HuH-7.5 (cell line): ENCODE data around the gene TMEM123.
"Not testable (repeated sequence)": the region's sequence is repeated elsewhere in the genome, so short reads cannot be mapped to it uniquely, and the experiment has no call there.

Experiments used
- DNase-seq: peaks from one replicate; pipeline ENCODE4 v3.0.0; 2011; ENCODE audit warnings: low spot score

Gene TMEM123

DNA sequence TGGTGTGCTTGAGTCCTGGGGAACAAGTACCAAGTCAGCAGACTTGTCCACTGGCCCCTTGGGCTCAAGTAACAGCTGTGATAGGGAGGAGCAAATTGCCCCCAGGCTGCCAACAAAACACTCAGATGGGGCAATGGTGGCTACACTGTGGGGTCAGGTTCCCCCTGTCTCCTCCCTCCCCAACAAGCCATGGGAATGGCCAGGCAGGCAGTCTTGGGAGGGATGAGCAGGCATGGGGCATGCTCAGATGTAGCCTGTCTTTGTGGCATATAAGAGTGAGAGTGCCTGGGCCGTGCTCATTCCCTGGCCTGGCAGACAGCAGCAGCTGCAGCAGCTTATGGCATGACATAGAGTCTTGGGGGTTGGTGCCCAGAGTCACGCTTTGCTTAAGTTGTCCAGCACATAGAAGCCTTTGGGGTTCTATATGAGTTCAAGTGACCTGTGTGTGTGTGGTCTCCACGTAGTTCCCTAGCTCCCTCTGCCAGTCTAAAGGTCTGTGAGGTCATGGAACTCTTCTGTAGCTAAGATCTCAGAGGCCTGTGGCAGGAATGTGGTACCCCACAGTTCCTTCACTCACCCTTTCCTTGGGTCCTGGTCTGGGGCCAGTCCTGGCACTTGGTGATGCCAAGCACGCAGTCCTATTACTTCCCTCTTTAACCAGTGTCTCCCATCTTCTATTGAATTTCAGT is 60.9 kb downstream of the TMEM123 start:
- no peak for DNase-seq

DNA sequence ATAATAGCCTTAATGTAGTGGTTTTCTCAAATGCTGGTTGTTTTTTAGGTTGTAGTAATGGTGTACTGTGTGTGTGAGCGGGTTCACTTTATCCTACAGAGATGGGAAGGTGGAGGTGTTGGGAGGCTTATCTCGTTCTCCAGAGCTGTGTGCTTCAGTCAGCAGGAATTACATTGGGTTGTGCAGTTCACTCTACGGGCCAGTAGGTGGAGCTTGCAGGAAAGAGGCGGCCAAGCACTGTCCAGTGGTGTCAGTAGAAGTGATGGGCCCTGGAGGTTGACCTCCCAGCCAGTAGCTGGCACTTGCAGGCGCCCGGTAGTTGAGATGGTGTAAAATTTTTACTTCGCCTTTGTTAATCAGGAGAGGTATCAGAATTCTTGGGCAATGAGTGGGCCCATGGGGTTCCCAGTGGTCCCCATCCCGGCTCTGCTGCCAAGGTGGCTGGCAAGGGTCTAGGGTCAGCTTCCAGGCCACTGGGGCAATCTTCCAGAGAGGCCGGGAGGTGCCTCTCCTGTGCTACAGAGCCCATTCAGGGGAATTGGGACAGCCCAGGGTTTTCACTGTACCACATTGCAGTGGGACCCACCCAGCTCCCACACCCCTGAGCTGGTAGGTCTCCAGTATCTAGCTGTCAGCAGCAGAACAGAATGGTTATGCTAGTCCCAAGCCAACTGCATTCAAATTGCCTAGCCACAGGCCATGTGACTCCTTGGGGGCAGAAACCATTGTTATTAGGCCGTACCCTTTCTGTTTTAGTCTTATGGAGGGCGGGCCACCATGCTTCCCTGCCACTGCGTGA is 61.7 kb downstream of the TMEM123 start:
- peak; percentile 19 for DNase-seq

DNA sequence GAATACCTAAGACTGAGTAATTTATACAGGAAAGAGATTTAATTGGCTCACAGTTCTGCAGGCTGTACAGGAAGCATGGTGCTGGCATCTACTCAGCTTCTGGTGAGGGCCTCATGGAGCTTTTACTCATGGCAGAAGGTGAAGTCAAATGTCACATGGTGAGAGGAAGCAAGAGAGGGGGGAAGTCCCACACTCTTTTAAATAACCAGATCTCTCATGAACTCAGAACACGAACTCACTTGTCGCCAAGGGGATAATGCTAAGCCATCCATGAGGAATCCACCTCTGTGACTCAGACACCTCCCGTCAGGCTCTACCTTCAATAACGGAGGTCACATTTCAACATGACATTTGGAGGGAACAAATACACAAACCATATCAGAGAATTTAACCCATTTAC is 63.3 kb downstream of the TMEM123 start:
- DNase-seq: no peak

DNA sequence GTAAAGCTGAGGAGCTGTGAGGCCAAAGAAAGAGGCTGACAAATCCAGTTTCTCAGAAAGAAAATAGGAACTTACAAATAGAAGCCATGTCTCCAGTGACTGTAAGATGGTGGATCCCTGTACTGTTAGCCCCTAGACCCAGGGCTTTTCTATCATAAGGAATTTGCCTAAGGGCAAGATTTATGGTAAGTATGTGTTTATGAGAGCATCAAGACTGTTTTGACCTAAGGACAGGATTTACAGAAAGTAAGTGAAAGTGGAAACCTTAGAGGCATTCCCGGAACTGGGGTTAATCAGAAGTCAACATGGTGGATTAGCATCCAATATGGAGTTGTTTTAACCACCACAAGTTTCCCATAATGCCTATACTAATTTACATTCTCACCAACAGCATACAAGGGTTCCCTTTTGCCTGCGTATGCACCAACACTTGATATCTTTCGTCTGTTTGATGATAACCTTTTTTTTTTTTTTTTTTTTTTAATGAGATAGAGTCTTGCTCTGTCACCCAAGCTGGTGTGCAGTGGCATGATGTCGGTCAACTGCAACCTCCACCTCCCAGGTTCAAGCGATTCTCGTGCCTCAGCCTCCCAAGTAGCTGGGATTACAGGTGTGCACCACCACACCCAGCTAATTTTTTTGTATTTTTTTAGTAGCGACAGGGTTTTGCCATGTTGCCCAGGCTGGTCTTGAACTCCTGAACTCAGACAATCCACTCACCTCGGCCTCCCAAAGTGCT is 65.4 kb downstream of the TMEM123 start:
- no peak for DNase-seq

DNA sequence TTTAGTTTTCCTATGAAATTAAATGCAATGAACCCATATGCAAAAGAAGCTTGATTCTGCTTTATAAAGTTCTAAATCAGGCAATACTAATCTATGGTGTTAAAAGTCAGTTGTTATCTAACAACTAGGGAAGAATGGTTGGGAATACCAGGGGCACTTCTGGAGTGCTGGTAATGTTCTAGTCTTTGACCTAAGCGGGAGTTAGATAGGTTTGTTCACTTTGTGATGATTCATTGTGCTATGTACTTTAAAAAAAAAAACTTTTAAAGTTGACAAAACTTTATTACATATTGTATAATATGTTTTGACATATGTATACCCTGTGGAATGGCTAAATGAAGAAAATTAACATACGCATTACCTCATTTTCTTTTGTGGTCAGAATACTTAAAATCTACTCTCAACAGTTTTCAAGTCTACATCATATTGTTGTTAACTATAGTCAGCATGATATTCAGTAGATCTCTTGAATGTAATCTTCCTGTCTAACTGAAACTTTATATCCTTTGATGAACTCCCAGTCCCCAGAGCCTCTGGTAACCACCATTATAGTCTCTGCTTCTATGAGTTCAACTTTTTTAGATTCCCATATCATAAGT is 66.3 kb downstream of the TMEM123 start:
- DNase-seq: no peak

DNA sequence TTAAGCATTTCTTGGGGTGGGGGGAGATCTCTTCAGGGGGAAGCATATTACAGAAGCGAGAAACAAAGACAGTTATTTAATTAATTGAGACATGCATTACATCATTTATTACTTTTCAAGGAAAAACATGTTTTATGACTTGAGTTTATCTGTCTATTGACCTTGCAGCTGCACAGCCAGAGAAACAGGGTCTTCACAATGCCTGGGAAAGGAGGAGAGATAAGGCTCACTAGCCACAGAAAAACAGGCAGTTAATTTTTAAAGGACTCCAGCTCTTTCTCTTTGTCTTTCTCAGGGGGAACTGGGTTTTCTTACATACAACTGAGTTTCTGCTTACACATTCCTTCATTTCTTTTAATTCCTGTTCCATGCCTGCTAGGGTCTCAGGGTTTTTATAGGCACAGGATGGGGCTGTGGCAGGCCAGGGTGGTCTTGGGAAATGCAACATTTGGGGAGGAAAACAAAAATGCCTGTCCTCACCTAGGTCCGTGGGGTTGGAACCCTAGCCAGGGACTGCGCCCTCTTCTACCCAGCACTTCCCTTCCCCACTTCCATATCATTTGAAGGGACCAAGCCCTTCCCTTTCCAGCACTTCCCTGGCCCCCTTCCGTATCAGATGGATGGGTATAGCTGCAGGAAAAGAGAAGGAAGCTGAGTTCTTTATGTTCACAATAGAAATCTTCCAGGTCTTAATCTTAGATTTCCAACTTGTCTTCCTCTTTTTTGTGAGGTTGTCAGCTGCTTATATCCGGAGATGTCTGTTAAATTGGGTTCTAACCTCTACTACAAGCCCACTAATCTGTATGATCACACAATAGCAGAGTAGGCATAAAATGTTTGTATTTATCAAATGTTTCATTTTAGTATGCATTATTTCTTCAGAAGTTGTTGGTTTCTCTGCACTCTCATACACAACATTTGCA is 67.2 kb downstream of the TMEM123 start:
- DNase-seq: no peak

DNA sequence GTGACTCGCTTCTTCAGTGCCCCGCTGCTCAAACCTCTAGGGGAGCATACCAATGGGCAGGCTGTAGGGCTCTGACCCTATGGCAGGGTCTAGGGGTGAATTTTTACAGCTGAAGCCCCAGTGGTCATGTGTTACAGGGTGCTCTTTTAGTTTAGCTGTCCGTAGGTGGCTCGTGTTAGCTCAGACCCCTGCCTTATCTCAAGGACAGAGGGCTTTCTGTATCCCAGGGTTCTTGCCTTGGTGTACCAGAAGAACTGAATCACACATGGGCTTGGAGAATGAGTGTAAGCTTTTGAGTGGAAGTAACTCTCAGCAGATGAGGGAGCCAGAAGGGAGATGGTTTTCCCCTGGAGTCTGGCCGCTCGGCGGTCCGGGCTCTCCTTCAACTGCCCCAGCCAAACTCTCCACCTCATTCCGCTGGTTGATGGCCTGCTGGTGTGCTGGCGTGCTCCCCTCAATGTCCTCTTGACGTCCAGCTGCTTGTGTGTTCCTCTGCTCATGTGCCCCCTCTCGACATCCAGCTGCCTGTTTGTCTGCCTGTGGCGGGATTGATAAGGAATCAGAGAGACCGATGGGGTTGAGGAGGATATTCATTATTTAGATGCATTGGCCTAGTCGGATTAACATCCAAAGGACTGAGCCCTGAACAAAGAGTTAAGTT is 68.0 kb downstream of the TMEM123 start:
- no peak for DNase-seq

DNA sequence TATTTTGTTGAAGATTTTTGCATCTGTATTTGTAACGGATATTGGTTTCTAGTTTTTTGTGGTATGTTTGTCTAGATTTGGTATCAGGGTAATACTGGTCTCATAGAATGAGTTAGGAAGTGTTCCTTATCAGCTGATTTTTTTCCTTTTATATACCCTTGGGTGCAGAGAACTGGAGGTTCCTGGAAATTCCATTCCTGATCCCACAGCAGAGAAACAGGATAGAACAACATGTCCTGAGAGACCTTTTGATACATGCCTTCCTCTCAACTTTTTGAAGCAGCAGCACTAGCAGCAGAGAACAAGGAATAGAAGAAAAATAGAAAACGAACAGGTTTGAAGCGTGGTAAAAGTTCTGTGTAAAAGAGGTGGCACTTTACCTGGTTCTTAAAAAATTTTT is 68.7 kb downstream of the TMEM123 start:
- no peak for DNase-seq

DNA sequence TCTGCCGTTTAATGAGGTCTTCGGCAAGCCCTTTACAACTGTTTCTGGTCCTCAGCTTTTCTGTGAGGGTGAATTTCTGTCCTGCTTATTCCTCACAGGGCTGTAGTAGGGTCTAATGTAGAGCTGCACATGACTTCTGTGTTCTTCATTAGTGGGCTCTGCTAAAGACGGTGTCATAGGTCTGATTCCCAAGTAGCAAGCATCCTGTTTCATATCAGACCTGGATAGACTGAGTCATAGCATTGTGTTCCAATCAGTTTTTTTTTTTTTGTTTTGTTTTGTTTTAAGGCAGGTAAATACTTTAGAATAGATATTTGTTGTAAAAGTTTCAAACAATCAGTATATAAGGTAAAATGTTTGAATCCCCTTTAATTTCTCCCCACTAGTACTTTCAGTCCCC is 70.2 kb downstream of the TMEM123 start:
- DNase-seq: no peak

DNA sequence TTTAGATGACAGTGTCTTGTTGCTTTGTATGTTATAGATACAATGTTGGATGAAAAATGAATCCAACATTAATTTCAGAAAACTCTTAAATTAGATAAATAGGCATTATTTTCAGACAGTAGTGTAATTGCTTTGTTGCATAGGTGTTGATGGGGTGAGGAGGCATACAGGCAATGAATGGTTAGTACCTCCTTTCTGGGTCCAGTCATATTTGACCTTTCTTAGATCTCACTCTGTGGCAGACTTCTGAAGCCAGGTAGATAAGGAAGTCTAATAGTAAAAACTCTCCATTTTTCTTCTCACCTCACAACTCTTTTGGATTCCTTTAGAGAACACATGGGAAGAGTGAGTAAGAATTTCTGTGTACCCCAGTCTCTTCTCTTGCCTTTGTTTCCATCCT is 73.7 kb downstream of the TMEM123 start:
- no peak for DNase-seq

DNA sequence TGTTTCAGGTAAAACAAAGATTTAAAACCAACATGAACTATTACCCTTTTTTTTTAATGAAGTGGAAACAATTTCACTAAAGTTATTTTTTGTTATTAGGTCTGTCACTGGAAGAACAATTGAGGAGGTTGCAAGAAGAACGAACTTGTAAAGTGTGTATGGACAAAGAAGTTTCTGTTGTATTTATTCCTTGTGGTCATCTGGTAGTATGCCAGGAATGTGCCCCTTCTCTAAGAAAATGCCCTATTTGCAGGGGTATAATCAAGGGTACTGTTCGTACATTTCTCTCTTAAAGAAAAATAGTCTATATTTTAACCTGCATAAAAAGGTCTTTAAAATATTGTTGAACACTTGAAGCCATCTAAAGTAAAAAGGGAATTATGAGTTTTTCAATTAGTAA is 74.7 kb downstream of the TMEM123 start:
- no peak for DNase-seq

DNA sequence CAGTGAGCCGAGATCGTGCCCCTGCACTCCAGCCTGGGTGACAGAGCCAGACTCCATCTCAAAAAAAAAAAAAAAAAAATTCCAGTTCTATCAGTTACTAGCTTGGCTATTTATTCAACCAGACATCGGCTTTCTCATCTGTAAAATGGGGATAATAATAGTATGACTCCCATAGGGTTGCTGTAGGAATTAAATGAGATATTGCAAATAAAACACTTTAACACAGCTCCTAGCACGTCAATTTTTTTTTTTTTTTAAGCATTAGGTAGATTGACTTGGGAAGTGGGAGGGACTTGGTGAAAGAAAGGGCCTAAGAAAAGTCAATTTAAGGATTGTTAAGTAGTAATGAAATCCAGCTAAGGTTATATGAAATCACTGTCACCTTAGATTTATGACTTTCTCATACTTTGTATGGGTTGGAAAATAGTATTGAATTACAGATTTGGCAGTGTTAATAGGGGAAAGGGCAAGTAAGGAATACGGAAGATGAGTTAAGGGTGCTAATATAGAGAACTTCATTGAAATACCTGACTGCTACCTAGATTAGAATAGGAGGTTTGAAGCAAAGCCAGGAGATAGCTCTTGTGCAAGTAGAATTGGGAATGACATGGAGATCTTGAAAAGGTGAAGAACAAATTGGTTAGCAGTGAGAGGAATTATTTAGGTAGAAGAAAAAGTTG is 76.7 kb downstream of the TMEM123 start:
- no peak for DNase-seq

DNA sequence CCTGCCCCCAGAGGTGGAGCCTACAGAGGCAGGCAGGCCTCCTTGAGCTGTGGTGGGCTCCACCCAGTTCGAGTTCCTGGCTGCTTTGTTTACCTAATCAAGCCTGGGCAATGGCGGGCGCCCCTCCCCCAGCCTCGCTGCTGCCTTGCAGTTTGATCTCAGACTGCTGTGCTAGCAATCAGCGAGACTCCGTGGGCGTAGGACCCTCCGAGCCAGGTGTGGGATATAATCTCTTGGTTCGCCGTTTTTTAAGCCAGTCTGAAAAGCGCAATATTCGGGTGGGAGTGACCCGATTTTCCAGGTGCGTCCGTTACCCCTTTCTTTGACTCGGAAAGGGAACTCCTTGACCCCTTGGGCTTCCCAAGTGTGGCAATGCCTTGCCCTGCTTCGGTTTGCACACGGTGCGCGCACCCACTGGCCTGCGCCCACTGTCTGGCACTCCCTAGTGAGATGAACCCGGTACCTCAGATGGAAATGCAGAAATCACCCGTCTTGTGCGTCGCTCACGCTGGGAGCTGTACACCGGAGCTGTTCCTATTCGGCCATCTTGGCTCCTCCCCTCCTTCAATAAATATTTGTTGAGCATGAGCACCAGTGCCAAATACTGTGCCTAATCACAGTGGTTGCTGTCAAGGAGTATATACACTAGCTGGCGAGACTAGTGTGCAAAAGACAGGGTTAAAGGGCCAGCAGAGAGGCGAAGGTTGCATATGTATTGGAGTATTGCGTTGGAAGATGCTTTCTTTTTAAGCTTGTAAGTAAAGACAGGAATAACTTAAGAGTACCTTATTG is 77.7 kb downstream of the TMEM123 start:
- not testable (repeated sequence) for DNase-seq

DNA sequence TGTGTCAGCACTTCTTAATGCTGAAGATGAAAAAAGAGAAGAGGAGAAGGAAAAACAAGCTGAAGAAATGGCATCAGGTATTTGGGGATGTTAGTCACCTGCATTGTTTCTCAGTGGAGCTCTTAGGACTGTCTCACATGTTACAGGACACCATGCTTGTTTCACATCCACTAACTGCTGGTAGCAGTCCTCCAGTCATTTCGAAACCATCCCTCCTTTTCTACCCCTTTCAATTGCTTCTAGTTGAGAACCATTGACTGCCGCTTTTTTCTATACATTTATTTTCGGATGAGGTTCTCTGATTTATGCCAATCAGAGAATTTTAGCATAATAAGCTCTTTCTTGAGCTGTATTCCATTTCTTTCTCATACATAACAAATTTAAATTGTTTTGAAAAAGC is 84.1 kb downstream of the TMEM123 start:
- DNase-seq: no peak

DNA sequence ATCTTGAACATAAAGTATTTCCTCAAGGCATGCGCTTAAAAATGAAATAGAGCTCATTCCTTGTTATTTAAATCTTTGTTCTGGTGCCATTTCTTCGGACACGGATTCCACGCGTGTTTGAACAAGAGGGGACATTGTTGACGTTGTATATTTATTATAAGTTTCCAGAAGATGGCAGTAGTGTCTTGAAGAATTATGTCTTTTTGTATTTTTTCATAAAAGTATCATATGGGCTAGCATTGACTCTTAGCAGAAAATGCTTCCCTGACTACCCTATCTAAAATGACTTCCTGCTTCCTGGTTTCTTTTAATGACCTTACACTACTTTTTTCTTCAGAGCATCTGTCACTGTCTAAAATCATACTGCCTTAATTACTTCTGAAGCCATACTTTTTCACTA is 85.2 kb downstream of the TMEM123 start:
- no peak for DNase-seq

DNA sequence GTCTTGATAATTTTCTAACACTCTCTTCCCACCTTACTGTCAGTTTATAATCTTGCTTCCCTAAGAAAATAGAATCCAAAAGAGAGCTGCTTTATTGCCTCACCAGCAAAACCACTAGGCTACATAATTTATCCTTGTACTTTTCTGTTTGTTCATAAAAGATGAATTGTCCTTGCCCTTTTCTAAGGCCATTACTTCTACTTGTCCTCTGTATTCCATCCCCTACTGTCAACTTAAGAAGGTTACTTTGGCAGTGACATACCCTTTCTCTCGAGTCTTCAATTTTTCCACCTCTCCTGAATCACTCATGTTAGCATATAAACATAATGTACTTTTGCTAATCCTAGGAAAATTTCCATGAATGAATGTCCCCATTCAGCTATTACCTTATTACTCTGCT is 87.6 kb downstream of the TMEM123 start:
- DNase-seq: no peak

DNA sequence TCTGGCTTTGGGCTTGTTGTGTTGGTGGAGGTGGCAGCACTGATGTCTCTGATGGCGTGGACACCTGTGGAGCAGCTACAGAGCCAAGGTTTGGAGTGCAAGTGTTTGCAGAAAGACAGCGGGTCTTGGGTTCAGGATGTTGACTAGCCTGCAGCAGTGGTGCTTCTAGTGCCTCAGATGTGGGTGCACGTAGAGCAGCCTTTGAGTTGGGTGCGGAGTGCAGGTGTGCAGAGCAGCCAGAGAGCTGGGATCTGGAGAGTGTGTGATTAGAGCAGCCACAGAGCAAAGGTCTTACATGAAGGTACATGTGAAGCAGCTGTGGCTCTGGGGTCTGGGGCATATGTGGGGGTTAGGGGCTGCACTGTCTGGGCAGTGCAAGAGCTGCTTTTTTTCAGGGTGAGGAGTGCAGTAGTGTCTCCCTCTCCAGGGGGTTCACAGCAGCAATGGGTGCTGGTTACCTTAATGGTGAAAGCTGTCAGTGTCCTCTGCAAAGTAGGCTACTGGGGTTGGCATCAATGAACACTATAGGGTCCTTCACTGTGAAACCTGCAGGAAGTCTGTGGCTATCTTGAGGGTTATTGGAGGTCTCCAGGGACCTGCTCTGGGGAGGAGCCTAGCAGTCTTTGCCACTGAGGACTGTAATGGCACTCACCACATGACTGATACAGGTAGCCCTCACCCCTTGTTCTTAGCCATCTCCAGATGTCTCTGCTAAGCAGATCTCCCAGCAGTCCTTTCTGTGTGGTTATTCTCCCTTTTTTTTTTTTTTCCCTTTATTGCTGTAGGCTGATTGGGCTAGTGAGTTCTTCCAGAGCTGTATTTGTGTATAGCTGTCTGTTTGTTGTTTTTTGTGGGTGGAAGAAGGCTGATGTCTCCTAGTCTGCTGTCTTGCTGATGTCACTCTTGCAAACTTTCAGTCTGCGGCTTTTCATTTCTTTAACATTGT is 91.2 kb downstream of the TMEM123 start:
- DNase-seq: no peak

DNA sequence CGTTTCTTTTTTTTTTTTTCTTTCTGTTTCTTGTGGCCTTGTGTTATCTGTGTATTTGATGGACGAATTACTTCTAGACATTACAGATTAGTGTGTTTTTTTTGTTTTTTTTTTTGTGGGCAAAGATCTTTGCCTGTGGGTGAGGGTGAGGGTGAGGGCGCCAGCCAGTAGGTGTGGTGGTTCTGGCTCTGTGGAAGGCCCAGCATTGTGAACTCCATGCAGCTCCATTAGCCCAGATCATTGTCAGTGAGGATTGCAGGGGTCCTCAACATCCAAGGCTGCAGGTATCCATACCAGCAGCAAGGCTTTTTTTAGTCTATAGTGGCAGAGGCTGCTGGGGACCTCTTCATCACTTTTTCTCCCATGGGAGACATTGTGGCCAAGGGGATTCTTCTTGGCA is 91.9 kb downstream of the TMEM123 start:
- no peak for DNase-seq
